Brain microvascular endothelial cell (primary cell): ENCODE results near the gene LRRK1.

Experiments used
- DNase-seq: peaks from one replicate; pipeline ENCODE4 v3.0.0-alpha.2; 2020
- H3K27ac ChIP-seq: fragments of 250-450 bp; sonication (Bioruptor Pico); 2 replicates; pipeline ENCODE4 v1.5.1; 2020; ENCODE audit warnings: mild to moderate bottlenecking, moderate library complexity
- H3K27me3 ChIP-seq: fragments of 250-450 bp; sonication (Bioruptor Pico); replicated peaks from 2 replicates; pipeline ENCODE4 v1.5.1; 2020; ENCODE audit warnings: mild to moderate bottlenecking
- H3K36me3 ChIP-seq: fragments of 250-450 bp; sonication (Bioruptor Pico); replicated peaks from 2 replicates; pipeline ENCODE4 v1.5.1; 2020; ENCODE audit warnings: mild to moderate bottlenecking
- H3K4me3 ChIP-seq: 2 replicates; pipeline ENCODE4 v1.5.1; 2011; ENCODE audit warnings: low read depth, mild to moderate bottlenecking, control low read depth, low read length, moderate library complexity
- in situ Hi-C: cut with HindIII; loops from 2 replicates; pipeline ENCODE4 v1.10.0; 2017; ENCODE audit warnings: low sequenced_read_pairs, low pct_ligation_motif_present
- TF ChIP-seq, protein P1 (sequence below): IDR thresholded peaks from 2 replicates; pipeline ENCODE4 v1.5.1; 2011; ENCODE audit warnings: low read depth, mild to moderate bottlenecking, moderate library complexity, low read length, control low read depth, inconsistent platforms; ENCODE audit errors: missing control alignments

The LRRK1 gene

DNA sequence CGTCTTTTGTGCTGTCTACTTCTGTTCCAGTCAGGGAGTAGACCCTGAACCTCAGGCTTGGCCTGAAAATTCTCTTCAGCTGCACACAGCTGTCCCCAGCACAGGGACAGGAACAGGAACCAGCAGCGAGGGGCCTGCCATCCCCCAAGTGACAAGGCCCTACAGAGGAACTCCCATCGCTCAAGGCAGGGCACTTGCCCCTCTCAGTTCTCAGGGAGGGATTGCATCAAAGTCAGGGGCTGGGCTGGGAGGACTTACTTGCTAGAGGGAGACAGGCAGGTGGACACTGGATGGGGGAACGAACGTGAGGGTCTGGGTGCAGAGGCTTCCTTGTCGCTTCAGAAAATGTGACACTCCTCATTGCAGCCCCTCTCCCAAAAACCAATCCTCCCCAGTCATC is 169.1 kb downstream of the LRRK1 start:
- no peak overlapping the region for H3K4me3 ChIP-seq
- H3K27ac ChIP-seq = no peak overlapping the region
- in situ Hi-C loops = no loop called here
- H3K36me3 ChIP-seq = no peaks in the 10 kb centered on the region
- TF ChIP-seq, protein P1, sequence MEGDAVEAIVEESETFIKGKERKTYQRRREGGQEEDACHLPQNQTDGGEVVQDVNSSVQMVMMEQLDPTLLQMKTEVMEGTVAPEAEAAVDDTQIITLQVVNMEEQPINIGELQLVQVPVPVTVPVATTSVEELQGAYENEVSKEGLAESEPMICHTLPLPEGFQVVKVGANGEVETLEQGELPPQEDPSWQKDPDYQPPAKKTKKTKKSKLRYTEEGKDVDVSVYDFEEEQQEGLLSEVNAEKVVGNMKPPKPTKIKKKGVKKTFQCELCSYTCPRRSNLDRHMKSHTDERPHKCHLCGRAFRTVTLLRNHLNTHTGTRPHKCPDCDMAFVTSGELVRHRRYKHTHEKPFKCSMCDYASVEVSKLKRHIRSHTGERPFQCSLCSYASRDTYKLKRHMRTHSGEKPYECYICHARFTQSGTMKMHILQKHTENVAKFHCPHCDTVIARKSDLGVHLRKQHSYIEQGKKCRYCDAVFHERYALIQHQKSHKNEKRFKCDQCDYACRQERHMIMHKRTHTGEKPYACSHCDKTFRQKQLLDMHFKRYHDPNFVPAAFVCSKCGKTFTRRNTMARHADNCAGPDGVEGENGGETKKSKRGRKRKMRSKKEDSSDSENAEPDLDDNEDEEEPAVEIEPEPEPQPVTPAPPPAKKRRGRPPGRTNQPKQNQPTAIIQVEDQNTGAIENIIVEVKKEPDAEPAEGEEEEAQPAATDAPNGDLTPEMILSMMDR = no peak
- no peak for DNase-seq
- no peaks in the 10 kb centered on the region for H3K27me3 ChIP-seq

DNA sequence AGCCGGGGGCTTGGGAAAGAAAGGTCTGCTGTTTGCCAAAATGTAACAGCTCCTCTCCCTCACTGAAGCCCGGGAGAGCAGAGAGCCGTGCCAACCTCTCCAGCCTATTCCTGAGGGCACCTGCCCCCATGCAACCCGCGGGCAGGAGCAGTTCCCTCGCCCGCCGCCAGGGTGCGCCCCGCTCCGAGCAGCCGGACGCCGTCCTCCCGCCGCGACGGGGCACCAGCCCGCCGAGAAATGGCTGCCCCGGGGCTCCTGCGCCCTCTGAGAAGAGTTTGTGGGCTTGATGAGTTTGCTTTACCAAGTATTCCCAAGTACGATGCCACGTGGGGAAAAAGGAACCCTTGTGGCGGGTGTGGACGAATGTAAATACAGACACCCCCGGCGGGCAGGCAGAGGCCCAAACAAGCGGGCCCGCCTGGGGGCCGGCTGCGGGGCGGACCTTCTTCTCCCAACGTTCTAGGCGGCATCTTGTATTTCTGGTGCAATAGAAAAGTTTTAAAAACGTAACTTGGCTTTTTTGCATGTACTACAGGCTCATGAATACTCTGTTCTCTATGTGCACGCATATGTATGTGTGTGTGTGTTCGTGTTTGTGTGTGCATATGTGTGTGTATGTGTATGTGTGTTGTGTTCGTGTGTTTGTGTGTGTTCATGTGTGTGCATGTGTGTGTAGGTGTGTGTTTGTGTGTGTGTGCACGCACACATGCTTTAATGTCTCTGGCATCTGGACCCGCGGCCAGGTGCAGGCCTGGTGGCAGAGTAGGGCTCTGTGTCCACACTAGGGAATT is 169.8 kb downstream of the LRRK1 start:
- TF ChIP-seq, protein P1 = peak; percentile 72
- peak; percentile 18 for DNase-seq
- no peak overlapping the region for H3K4me3 ChIP-seq
- in situ Hi-C loops = no loop called here
- H3K27ac ChIP-seq = no peak overlapping the region
- no peaks in the 10 kb centered on the region for H3K36me3 ChIP-seq
- no peaks in the 10 kb centered on the region for H3K27me3 ChIP-seq

DNA sequence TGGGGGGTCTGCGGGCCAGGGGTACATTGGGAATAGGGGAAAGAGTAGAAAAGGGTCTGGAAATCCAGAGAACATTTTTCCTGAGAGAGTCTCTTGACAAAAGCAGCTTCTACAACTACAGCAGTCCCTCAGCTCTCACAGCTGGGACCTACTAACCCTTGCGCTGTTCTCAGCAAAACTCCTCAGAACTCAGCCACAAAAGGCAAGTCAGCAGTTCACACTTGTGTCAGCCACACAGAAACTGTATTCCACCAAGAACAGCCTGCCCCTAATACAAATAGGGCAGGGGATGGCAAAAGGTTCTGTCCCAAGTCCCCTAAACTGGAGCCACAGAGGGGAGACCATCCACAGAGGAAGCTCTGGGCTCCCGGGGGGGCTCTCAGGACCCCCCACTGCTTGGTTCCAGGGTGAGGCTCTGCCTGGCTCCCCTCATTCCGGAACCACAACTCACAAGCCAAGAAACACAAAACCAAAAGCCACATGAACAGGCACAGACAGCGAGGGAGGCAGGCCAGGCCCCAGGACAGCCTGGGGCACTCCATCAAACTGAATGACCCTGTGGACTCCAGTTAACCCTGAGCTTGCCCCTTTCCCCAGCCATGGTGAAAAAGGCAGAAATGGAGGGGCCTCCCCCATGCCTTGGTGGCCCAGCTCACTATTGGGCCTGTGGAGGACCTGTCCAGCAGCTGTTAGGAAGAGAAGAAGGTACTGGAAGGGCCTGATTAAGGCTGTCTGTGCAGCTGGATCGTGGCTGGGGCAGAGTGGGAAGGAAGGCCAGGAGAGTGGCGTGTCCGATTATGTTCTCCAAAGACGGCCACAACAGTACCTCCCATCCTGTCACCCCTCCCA is 170.6 kb downstream of the LRRK1 start:
- no peak for DNase-seq
- H3K4me3 ChIP-seq = no peak overlapping the region
- TF ChIP-seq, protein P1 = no peak
- in situ Hi-C loops = no loop called here
- H3K27ac ChIP-seq = no peak overlapping the region
- H3K27me3 ChIP-seq = no peaks in the 10 kb centered on the region
- no peaks in the 10 kb centered on the region for H3K36me3 ChIP-seq

DNA sequence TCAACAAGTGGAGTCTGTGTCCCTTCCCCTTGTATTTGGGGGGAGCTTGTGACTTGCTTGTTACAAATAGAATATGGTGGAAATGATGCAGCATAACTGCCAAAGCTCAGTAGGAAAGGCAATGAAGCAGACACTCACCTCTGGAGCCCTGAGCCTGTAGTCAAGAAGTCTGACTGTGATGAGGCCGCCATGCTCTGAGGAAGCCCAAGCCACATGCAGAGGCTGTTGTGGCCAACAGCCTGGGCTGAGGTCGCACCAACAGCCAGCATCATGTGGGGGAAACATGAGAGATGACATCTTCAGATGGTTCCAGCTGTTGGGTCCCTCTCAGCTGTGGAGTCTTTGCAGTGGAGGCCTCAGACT is 171.3 kb downstream of the LRRK1 start:
- no peaks in the 10 kb centered on the region for H3K36me3 ChIP-seq
- H3K27me3 ChIP-seq = no peaks in the 10 kb centered on the region
- no peak for DNase-seq
- H3K27ac ChIP-seq = no peak overlapping the region
- TF ChIP-seq, protein P1 = no peak
- in situ Hi-C loops = no loop called here
- no peak overlapping the region for H3K4me3 ChIP-seq

DNA sequence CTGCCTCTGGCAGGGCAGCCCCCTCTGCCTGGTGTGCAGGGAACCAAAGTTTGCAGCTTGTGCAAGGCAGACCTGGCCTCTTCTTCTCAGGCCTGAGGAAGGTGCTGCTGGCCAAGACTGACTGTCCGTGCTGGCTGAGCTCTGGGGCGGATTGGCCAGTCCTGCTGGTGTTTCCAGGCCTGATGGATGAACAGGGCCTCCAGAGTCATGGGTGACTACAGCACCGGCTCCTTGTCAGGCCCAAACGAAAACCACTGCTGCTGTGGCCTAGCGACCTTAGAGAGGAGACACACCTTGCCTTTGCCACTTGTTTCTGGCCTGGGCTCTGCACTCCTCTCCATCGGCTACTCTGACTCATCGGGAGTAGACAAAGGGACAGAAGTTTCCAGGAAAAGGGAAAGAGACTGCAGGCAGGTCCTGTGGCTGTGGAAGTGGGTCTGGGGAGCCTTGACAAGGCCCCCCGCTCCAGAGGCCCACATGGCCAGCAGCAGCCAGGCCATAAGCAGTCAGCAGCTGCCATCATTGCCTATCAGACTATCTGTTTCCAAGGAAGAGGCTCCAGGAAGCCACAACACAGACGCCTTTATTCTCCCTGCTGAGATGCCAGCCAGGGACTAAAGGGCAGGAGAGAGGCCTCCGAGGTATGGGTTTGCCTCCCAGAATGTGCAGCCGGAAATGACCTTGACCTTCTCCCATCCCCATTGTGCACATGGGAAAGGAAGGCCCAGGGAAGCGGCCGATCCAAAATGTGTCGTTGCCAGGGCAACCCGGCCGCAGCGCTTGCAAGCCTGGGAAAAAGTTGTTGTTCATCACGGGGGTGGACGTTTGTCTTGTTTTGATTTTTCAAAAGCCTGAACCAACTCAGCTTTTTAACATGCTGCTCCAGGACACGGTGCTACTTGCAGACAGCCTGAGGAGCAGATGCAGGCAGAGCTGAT is 172.2 kb downstream of the LRRK1 start:
- Histone ChIP-seq H3K27me3 (no peaks in the 10 kb centered on the region), H3K27ac (peak overlapping the region; percentile 86), H3K36me3 (no peaks in the 10 kb centered on the region), H3K4me3 (no peak overlapping the region)
- DNase-seq = peak; percentile 89
- TF ChIP-seq, protein P1 = no peak
- in situ Hi-C loops = no loop called here
